Right cardiac atrium (tissue), 5 donors: Measurements from ENCODE around the gene G0S2. TPM values are rescaled to one million over a fixed set of nuclear protein-coding genes. Genes with fewer than 3 reads are reported as not detected.
A peak's percentile ranks its signal among the peaks of the same experiment; 100 is the strongest.

Experiments used
- ATAC-seq, 2 donors: fragments of 200-7000 bp; cut with Tn5 transposase; one replicate each; pipeline versions ENCODE4 v1.8.0 to v1.9.1; 2020; ENCODE audit warnings: moderate library complexity in 2 of 2, mild to moderate bottlenecking in 1 of 2
- DNase-seq, 3 donors: peaks; one replicate each; pipeline ENCODE4 v3.0.0-alpha.2; 2020
- H3K27ac ChIP-seq: one replicate; pipeline ENCODE4 v1.5.1; 2013; ENCODE audit warnings: mild to moderate bottlenecking, low read length, control low read depth, moderate library complexity
- H3K27me3 ChIP-seq: one replicate; pipeline ENCODE4 v1.6.1; 2013; ENCODE audit not compliant: control insufficient read depth, insufficient read depth
- H3K4me1 ChIP-seq: one replicate; pipeline ENCODE4 v1.6.1; 2013; ENCODE audit warnings: low read length; ENCODE audit not compliant: control insufficient read depth, insufficient read depth
- H3K4me3 ChIP-seq: one replicate; pipeline ENCODE4 v1.5.1; 2013; ENCODE audit warnings: low read length, control low read depth
- H3K9me3 ChIP-seq: one replicate; pipeline ENCODE4 v1.6.1; 2013; ENCODE audit warnings: low read length; ENCODE audit not compliant: control insufficient read depth
- whole genome bisulfite sequencing: extraction: QIAGEN DNeasy Blood & Tissue Kit; methylation state at CpG from one replicate; pipeline ENCODE4 v1.1.7; 2013; 5-methylcytosine and 5-hydroxymethylcytosine counted together
- intact Hi-C, 4 donors: fragments of 100-400 bp; cut with DNase I; formaldehyde crosslinking; loops; one replicate each; pipeline versions ENCODE4 v1.11.0 to v1.14.0; 2022 to 2023
- long read RNA-seq, 4 donors: library from polyadenylated mRNA; unstranded; transcript quantifications; one replicate each; pipeline ENCODE4 v2.0.0, GENCODE V29; 2020 to 2021
- polyA plus RNA-seq: library from polyadenylated mRNA; stranded (reverse); fragments of 200-250 nt; gene quantifications from one replicate; pipeline ENCODE4 v1.2.3, GENCODE V29; 2013
- total RNA-seq, 4 donors: library from RNA; stranded (reverse); fragmentation: NEBNext Ultra II Directional; extraction: Animal tissue kit (Norgen Biotek cat#: 25700); gene quantifications; one replicate each; pipeline ENCODE4 v1.2.1, GENCODE V29; 2021
- donor health status: healthy with polysubstance abuse.
- donor health status: DM: no; HTN: yes; CAD: no.
- donor health status: DM: no; HTN: no; CAD: no.
- donor health status: DM: no; HTN: yes; CAD: no; lungs with severe emphysema.
- donor health status: DM: yes; HTN: yes; CAD: no.

G0S2 gene, protein sequence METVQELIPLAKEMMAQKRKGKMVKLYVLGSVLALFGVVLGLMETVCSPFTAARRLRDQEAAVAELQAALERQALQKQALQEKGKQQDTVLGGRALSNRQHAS
- 100 to 1,000 TPM in 3 of 4 donors, 10 to 100 TPM in 1; 77.4 to 414 (median 243) TPM for total RNA-seq
- 398 TPM for polyA plus RNA-seq
- long read RNA-seq, donor 1, transcript G0S2-201 (2 exons, 866 nt): major isoform, 478 of 497 reads
- long read RNA-seq, donor 1, partial matches to known transcripts: 0 of 497 reads
- long read RNA-seq, donor 1, other reads (novel, unspliced or antisense): 19 of 497 reads
- long read RNA-seq, donor 2, transcript G0S2-201 (2 exons, 866 nt): major isoform, 657 of 678 reads
- long read RNA-seq, donor 2, partial matches to known transcripts: 0 of 678 reads
- long read RNA-seq, donor 2, other reads (novel, unspliced or antisense): 21 of 678 reads
- long read RNA-seq, donor 3, transcript G0S2-201 (2 exons, 866 nt): major isoform, 105 of 110 reads
- long read RNA-seq, donor 3, partial matches to known transcripts: 0 of 110 reads
- long read RNA-seq, donor 3, other reads (novel, unspliced or antisense): 5 of 110 reads
- long read RNA-seq, donor 4, transcript G0S2-201 (2 exons, 866 nt): major isoform, 442 of 466 reads
- long read RNA-seq, donor 4, partial matches to known transcripts: 0 of 466 reads
- long read RNA-seq, donor 4, other reads (novel, unspliced or antisense): 24 of 466 reads

DNA sequence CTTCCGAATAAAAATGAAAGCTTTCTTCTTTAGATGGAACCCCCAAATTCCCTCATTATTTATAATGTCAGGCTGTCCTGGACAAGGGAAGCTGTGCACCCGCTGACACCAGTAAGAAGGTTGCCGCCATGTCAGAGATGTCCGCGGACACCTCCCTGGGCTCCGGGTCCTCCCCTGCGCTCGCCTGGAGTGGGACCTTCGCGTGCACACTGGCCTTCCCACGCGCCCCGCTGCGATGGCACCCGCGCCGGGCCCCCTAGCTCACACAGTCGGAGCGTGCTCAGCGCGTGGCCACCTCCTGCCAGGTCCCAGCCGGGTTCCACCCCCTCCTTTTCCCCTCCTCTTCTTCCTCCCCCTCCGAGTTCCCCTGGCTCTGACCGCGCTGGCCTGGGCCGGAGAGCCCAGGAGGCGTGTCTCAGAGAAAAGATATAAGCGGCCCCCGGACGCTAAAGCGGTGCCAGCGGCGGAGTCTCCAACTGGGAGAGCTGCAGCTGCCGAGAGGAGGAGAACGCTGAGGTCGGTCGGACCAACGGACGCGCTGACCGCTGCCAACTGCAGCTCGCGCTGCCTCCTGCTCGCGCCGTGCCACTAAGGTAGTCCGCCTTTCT is at the start of gene G0S2:
TSS of gene G0S2 (plus strand) at position 456 of the 608 bp plus-strand sequence. CDS start 273 bp downstream, outside the sequence.
- H3K4me1 ChIP-seq: peaks cover 8% of the 10 kb centered on the region
- H3K27me3 ChIP-seq: no peaks in the 10 kb centered on the region
- no peaks in the 10 kb centered on the region for H3K9me3 ChIP-seq
- ATAC-seq: peak; percentile 90 to 93
- intact Hi-C loops: loop anchor here in 2 of 4 donors (5.0 to 10.0 kb wide), 2 partner anchors 38 to 50 kb away; no protein-coding TSS in a partner anchor
- H3K27ac ChIP-seq: peak within 1 kb of the TSS; percentile 65
- 2% methylated on average over 46 of the region's 47 CpGs for WGBS
- H3K4me3 ChIP-seq: peak within 1 kb of the TSS; percentile 27
- peak; percentile 87 to 95 (median 95) for DNase-seq

DNA sequence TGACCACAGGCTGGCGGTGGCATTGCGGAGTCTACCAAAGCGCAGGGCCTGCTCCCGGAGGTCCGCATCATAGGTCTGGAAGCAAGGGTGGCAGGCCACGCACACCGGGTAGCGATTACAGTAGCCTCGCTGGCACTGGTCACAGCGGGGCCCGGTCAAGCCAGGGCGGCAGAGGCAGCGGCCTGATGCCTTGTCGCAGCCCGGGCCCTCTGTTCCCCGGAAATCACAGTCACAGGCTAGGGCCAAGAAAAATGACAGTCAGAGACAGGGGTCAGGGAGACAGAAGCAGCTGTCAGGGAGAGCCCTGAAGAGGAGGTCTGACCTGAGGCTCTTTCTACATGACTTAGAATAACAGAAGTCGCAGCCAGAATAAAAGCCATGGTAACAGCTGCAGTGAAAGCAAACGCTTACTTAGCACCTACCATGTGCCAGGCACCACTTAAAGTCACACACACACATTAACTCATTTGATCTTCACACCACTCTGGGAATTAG is 49.4 kb upstream of the G0S2 start:
- DNase-seq (peak in 2 of 3 donors; percentile 72 to 74), ATAC-seq (peak; percentile 49)
- no peak overlapping the region for H3K4me3 ChIP-seq
- 46% methylated on average over 18 of the region's 18 CpGs for WGBS
- intact Hi-C loops: loop anchor here in 3 of 4 donors (2.0 to 10.0 kb wide), 6 partner anchors 39 to 119 kb away; partner anchors contain the start of gene G0S2 (in 1 of the 3)
- H3K9me3 ChIP-seq: no peaks in the 10 kb centered on the region
- H3K4me1 ChIP-seq: peaks cover 8% of the 10 kb centered on the region
- no peaks in the 10 kb centered on the region for H3K27me3 ChIP-seq
- H3K27ac ChIP-seq: peak overlapping the region; percentile 42

DNA sequence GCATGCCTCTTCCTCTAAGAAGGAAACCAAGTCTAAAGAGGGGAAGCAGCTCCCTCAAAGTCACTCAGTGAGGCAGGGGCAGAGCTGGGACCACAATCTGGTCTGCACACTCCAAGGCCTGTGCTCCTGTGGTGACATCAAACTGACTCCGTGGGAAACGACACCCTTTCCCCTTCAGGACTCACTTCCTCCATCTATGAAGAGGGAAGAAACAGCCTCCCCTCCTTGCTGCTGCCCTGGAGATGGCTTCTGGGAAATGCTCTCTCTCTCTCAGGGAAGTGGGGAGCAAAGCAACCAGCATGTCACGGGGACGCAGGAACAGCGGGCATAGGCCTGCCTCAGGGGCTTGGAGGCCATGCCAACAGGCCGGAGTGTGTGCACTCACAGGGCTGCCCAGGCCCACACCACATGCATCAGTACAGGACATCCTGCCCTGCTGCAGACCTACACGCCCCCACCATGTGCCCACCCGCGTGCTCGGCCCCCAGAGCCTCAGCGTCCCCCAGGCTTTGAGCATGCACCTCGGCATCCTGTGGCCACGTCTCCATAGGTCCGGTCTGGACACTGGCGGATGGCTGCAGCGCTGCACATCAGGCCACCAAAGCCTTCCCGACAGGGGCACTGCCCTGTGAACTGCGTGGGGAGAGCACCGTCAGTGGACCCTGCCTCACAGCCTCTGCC is 48.7 kb upstream of the G0S2 start:
- Histone ChIP-seq H3K27me3 (no peaks in the 10 kb centered on the region), H3K4me3 (no peak overlapping the region), H3K27ac (peak overlapping the region; percentile 42), H3K4me1 (peaks cover 8% of the 10 kb centered on the region), H3K9me3 (no peaks in the 10 kb centered on the region)
- intact Hi-C loops: loop anchor here in 3 of 4 donors (2.0 to 10.0 kb wide), 6 partner anchors 39 to 118 kb away; partner anchors contain the start of gene G0S2 (in 1 of the 3)
- WGBS: 85% methylated on average over 19 of the region's 19 CpGs
- DNase-seq (peak in 1 of 3 donors; percentile 55), ATAC-seq (peak in 1 of 2 donors; percentile 8)

DNA sequence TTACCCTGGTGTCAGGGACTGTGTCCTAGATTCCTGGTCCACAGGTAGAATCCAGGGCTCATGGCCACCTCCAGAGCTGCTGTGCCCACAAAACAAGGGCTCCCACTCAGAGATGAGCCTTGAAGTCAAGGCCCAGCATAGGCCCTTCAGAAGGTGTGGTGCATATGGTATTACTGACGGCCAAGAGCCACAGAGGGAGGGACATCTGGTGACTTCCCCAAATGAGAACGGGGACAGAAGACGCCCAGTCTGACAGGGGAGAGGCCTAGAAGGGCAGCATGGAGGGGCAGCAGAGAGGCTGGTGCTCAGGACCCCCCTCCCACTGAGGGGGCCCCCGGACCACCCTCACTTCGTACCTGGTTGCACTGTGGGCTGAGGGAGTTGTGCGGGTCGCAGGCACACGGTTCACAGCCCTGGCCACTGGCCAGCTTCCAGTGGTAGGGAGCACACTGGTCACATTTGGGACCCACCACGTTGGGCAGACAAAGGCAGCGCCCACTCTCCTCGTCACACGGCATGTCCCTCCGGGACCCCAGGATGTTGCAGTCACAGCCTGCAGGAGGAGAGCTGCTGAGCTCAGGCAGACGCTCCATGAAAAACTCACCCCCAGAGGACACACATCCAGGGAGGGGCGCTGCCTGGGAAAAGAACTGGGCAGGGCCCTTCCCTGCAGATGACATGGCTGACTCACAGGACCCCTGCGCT is 48.0 kb upstream of the G0S2 start:
- Histone ChIP-seq H3K27me3 (no peaks in the 10 kb centered on the region), H3K9me3 (no peaks in the 10 kb centered on the region), H3K4me1 (peaks cover 4% of the 10 kb centered on the region), H3K4me3 (no peak overlapping the region), H3K27ac (no peak overlapping the region)
- intact Hi-C loops: loop anchor here in 3 of 4 donors (2.0 to 10.0 kb wide), 6 partner anchors 40 to 118 kb away; partner anchors contain the start of gene G0S2 (in 1 of the 3)
- 50% methylated on average over 16 of the region's 16 CpGs for WGBS
- DNase-seq (peak in 2 of 3 donors; percentile 60 to 68), ATAC-seq (peak in 1 of 2 donors; percentile 5)

DNA sequence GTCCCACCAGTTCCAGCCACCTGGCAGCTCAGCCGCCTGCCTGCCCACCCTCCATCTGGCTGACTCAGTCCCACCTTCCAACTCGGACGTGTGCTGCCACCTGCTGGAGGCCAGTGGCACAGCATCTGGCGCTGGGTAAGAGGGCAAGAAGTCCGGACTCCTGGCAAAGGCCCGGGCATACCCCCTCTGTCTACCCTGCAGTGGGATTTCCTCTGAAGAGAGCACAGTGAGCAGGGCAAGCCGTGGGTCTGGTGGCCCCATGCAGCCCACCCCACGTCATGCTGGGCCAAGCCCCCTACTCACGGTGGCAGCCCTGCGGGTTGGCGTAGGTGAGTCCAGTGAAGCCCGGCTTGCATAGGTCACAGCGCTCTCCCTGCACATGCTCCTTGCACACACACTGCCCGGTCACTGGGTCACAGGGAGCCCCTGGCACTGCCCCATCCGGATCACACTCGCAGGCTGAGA is 47.4 kb upstream of the G0S2 start:
- Histone ChIP-seq H3K27ac (no peak overlapping the region), H3K4me1 (peaks cover 4% of the 10 kb centered on the region), H3K9me3 (no peaks in the 10 kb centered on the region), H3K27me3 (no peaks in the 10 kb centered on the region), H3K4me3 (no peak overlapping the region)
- DNase-seq (peak; percentile 72 to 93 (median 92)), ATAC-seq (peak; percentile 58 to 67)
- intact Hi-C loops: loop anchor here in 3 of 4 donors (2.0 to 10.0 kb wide), 6 partner anchors 40 to 117 kb away; partner anchors contain the start of gene G0S2 (in 1 of the 3)
- 40% methylated on average over 16 of the region's 16 CpGs for WGBS

DNA sequence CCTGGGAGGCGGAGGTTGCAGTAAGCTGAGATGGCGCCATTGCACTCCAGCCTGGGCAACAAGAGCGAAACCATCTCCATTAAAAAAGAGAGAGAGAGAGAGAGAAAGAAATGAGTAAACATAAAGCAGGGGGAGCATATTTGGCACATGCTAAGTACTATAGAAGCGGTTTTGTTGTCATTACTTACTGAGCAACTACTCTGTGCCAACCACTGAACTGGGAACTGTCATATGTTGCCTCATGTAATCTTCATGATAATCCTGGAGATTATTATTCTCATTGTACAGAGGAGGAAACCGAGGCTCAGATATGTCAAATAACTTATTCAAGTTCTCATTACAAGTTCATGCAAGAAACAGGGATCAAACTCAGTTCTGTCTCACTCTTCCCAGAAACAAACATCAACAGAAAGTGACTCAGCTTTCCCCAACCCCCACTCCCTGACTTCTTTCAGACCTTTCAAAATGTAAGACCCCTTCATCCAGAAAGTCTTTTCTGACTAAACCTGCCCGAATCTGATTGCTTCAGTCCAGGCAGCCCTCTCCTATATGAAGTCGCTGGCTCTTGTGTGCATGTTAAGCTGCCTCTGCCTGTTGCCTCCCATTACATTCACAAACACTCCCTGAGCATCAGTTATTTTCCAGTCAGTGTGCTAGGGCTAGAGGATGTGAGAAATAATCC is 46.5 kb upstream of the G0S2 start:
- Histone ChIP-seq H3K27me3 (no peaks in the 10 kb centered on the region), H3K4me3 (no peak overlapping the region), H3K4me1 (peaks cover 4% of the 10 kb centered on the region), H3K9me3 (no peaks in the 10 kb centered on the region), H3K27ac (no peak overlapping the region)
- intact Hi-C loops: loop anchor here in 3 of 4 donors (5.0 to 10.0 kb wide), 5 partner anchors 41 to 116 kb away; partner anchors contain the start of gene G0S2 (in 1 of the 3)
- no peak for ATAC-seq
- 92% methylated on average over 7 of the region's 7 CpGs for WGBS
- no peak for DNase-seq

DNA sequence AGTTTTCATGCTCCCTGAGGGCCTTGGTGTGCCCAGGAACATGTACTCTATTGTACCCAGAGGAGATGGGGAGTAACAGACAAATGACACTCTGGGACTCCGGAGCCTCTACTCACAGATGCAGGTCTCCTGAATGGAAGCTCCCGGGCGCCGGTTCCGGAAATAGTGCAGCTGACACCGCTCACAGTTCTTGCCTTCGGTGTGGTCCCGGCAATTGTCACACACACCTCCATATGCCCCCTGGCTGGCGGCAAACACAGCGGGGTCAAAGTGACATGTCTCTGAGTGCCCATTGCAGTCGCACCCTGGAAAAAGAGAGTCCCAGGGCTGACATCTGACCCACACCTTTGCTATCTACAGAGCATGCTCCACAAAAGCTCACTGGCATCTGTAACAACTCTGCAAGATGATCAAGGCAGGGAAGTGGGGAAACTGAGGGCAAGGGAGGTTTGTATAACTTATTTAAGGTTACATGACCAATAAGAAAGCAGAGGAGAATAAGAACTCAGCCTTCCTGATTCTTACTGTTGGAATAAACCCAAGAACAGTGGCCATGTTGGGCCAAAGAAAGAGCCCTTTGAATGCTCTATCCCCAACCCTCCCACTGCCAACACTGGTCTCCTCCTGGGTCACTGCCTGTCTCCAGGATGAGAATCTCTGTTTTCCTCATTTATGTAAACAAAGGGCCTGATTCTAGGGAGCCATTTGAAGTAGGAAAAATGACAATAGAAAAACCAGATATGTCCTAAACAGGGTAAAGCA is 45.4 kb upstream of the G0S2 start:
- ATAC-seq: no peak
- Histone ChIP-seq H3K4me3 (no peak overlapping the region), H3K4me1 (peaks cover 4% of the 10 kb centered on the region)

DNA sequence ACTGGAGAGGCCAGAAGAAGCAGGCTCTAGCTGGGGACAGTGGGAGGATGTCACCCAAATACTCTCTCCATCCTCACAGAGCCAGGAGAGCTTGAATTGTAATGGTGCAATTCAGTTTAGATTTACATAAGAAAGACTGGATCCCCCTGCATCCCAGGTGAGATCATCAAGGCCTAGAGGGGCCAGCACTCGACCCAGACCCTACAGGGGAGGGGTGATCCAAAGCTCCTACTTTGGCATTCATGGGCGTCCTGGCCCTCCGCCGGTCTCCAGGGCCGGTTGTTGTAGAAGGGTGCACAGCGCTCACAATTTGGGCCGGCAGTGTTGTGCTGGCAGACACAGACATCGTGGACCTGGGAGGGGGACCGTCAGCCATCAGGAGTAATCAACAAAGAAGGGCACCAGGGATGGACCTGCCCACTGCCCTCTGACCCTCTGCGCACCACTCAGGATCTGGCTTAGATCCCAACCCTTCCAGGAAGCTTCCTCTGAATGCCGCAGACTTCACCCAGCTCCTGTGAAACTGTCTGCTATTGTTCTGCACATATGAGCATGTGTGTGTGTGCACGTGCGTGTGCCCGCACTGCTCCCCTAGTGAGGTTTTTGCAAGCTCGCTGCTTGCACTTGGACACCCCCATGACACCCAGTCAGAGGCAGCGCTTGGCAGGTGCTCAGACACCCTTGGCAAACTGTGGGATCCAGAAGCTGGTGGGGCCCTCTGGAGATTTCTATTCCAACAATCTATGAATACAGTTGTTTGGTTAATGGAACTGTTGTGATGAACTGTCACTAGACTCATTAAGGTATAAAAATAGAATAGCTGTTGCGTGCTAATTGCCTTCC is 44.6 kb upstream of the G0S2 start:
- no peak overlapping the region for H3K4me3 ChIP-seq
- peak in 2 of 3 donors; percentile 70 to 75 for DNase-seq
- WGBS: 57% methylated on average over 17 of the region's 17 CpGs
- no peaks in the 10 kb centered on the region for H3K9me3 ChIP-seq
- peak in 1 of 2 donors; percentile 16 for ATAC-seq
- peaks cover 2% of the 10 kb centered on the region for H3K4me1 ChIP-seq
- no peaks in the 10 kb centered on the region for H3K27me3 ChIP-seq
- no peak overlapping the region for H3K27ac ChIP-seq
- intact Hi-C loops: no loop called here

More for the DNA sequence above, 45.4 kb upstream of the G0S2 start:
- H3K27ac ChIP-seq: no peak overlapping the region
- intact Hi-C loops: loop anchor here in 3 of 4 donors (5.0 to 10.0 kb wide), 5 partner anchors 43 to 115 kb away; partner anchors contain the start of gene G0S2 (in 1 of the 3)
- WGBS: 76% methylated on average over 11 of the region's 11 CpGs
- DNase-seq: peak in 1 of 3 donors; percentile 58
- H3K9me3 ChIP-seq: no peaks in the 10 kb centered on the region
- no peaks in the 10 kb centered on the region for H3K27me3 ChIP-seq
